Measurements from ENCODE around the gene SOX1. TPM values are rescaled to one million over a fixed set of nuclear protein-coding genes. Genes with fewer than 3 reads are reported as not detected.

Gene SOX1
- polyA plus RNA-seq, 2 of the 4 experiments (the other 2 are of a cell fraction): not detected

DNA sequence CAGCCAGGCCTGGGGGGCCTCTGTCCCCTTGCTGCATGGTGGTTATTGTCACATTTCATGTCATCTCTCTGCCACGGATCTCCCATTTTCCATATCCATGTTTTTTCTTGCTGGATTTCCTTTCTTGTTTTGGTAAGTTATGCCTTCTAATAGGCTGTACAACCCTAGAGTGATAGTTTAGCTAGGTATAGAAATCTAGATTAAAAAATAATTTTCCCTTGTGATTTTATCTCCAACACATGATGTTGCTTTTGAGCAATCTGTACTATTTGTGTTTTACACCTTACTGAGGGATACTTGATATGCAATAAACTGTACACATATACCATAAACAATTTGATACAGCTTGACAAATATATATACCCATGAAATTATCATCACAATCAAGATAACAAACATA, 17.0 kb downstream of the SOX1 start (continued):
- TF ChIP-seq, protein P1, sequence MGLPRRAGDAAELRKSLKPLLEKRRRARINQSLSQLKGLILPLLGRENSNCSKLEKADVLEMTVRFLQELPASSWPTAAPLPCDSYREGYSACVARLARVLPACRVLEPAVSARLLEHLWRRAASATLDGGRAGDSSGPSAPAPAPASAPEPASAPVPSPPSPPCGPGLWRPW (IDR thresholded peaks at IDR 0.05): no peak
- TF ChIP-seq RAD21 (conservative IDR thresholded peaks at IDR 0.05 in 1 of 2, IDR thresholded peaks at IDR 0.05 in 1 of 2): no peak
- no peak for TF ChIP-seq KDM5A (IDR thresholded peaks at IDR 0.05)
- TF ChIP-seq, protein P2, sequence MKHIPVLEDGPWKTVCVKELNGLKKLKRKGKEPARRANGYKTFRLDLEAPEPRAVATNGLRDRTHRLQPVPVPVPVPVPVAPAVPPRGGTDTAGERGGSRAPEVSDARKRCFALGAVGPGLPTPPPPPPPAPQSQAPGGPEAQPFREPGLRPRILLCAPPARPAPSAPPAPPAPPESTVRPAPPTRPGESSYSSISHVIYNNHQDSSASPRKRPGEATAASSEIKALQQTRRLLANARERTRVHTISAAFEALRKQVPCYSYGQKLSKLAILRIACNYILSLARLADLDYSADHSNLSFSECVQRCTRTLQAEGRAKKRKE (CRISPR knock-in tag; IDR thresholded peaks at IDR 0.05; ENCODE audit: low read depth): no peak
- TF ChIP-seq, protein P3, sequence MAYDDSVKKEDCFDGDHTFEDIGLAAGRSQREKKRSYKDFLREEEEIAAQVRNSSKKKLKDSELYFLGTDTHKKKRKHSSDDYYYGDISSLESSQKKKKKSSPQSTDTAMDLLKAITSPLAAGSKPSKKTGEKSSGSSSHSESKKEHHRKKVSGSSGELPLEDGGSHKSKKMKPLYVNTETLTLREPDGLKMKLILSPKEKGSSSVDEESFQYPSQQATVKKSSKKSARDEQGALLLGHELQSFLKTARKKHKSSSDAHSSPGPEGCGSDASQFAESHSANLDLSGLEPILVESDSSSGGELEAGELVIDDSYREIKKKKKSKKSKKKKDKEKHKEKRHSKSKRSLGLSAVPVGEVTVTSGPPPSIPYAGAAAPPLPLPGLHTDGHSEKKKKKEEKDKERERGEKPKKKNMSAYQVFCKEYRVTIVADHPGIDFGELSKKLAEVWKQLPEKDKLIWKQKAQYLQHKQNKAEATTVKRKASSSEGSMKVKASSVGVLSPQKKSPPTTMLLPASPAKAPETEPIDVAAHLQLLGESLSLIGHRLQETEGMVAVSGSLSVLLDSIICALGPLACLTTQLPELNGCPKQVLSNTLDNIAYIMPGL (CRISPR knock-in tag; IDR thresholded peaks at IDR 0.05; ENCODE audit: borderline replicate concordance): no peak

DNA sequence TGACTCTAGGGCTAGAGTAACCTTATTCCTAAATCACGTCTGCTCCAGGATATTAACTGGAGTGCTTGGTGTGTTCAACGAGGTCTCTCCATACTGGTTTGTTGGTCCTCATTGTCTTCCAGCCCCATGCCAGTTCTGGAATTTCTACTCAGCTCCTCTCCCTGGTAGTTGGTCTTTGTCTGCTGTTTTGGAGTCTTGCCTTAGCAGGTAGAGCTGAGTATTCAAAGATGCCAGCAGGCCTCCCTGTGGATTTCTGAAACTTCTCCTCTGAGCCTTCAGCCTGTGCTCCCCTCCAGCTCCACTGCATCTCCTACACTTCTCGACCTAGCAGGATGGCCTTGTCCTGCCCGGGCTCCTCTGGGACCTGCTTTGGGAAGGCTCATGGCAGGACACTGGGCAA, 25.5 kb downstream of the SOX1 start:
- ATAC-seq (no peak), FAIRE-seq (no peak), DNase-seq (ENCODE audit: low read depth in 1 of 2, low spot score in 1 of 2) (no peak)
- no peaks in the 10 kb centered on the region for H3K9me3 ChIP-seq
- no peak overlapping the region for H3K4me3 ChIP-seq
- H3K27ac ChIP-seq: no peak overlapping the region
- H3K4me2 ChIP-seq: no peak overlapping the region
- TF ChIP-seq JUN (IDR thresholded peaks at IDR 0.05) (no peak), HEYL (CRISPR knock-in tag; IDR thresholded peaks at IDR 0.05) (no peak), FOSB (CRISPR knock-in tag; IDR thresholded peaks at IDR 0.05) (no peak), POLR2A (IDR thresholded peaks at IDR 0.05; ENCODE audit: low read length) (no peak), HDAC2 (IDR thresholded peaks at IDR 0.05) (no peak), EHMT2 (IDR thresholded peaks at IDR 0.05; ENCODE audit: low read depth) (no peak), RAD21 (conservative IDR thresholded peaks at IDR 0.05 in 1 of 2, IDR thresholded peaks at IDR 0.05 in 1 of 2) (no peak)
- H3K4me1 ChIP-seq: no peaks in the 10 kb centered on the region
- ChIA-PET POLR2A (no interaction called here), CTCF (interaction anchor here (0.9 kb wide), 1 partner anchor 8 kb away, joined by 3 read pairs; no protein-coding TSS in a partner anchor)
- 6% methylated on average over 4 of the region's 4 CpGs for WGBS (ENCODE audit: missing lambda C conversion rate)

DNA sequence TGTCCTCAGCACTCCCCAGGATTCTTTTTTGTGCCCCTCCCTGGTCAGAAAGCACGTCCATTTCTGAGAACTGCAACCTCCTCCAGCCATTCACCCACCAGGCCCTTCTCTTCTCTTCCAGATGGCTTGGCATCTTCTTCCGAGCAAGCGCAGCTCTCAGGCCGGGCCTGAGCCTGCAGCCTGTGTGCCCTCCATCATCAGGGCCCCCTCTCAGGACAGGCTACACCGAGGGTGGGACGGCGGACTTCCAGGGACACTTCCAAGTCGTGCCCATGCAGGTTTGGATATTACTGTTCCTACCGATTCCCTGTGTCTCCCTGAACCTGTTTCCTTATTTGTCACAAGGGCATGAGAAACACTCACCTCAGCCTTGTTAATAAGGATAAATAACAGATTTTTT, 28.4 kb downstream of the SOX1 start:
- DNase-seq (ENCODE audit: low read depth in 1 of 2, low spot score in 1 of 2) (no peak), FAIRE-seq (no peak), ATAC-seq (no peak)
- 19% methylated on average over 9 of the region's 9 CpGs for WGBS (ENCODE audit: missing lambda C conversion rate)
- Histone ChIP-seq H3K4me3 (no peak overlapping the region), H3K4me1 (no peaks in the 10 kb centered on the region), H3K27ac (no peak overlapping the region), H3K9me3 (no peaks in the 10 kb centered on the region), H3K4me2 (no peak overlapping the region)
- CTCF ChIA-PET: no interaction called here
- TF ChIP-seq, protein P4, sequence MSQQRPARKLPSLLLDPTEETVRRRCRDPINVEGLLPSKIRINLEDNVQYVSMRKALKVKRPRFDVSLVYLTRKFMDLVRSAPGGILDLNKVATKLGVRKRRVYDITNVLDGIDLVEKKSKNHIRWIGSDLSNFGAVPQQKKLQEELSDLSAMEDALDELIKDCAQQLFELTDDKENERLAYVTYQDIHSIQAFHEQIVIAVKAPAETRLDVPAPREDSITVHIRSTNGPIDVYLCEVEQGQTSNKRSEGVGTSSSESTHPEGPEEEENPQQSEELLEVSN (IDR thresholded peaks at IDR 0.05; ENCODE audit: borderline replicate concordance, low read depth): no peak
- TF ChIP-seq ESRRA (IDR thresholded peaks at IDR 0.05; ENCODE audit: borderline replicate concordance, low read length) (no peak), EHMT2 (IDR thresholded peaks at IDR 0.05; ENCODE audit: low read depth) (no peak), NPAS2 (CRISPR knock-in tag; IDR thresholded peaks at IDR 0.05; ENCODE audit: borderline replicate concordance) (no peak), RNF2 (IDR thresholded peaks at IDR 0.05; ENCODE audit: borderline replicate concordance, low read depth) (no peak), NFE2L2 (conservative IDR thresholded peaks at IDR 0.05; ENCODE audit: low read length) (no peak), HEYL (CRISPR knock-in tag; IDR thresholded peaks at IDR 0.05) (no peak), SMC3 (IDR thresholded peaks at IDR 0.05) (no peak)
- TF ChIP-seq, protein P1 (IDR thresholded peaks at IDR 0.05): no peak
- TF ChIP-seq, protein P5, sequence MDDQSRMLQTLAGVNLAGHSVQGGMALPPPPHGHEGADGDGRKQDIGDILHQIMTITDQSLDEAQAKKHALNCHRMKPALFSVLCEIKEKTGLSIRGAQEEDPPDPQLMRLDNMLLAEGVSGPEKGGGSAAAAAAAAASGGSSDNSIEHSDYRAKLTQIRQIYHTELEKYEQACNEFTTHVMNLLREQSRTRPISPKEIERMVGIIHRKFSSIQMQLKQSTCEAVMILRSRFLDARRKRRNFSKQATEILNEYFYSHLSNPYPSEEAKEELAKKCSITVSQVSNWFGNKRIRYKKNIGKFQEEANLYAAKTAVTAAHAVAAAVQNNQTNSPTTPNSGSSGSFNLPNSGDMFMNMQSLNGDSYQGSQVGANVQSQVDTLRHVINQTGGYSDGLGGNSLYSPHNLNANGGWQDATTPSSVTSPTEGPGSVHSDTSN (IDR thresholded peaks at IDR 0.05): no peak
- TF ChIP-seq, protein P6, sequence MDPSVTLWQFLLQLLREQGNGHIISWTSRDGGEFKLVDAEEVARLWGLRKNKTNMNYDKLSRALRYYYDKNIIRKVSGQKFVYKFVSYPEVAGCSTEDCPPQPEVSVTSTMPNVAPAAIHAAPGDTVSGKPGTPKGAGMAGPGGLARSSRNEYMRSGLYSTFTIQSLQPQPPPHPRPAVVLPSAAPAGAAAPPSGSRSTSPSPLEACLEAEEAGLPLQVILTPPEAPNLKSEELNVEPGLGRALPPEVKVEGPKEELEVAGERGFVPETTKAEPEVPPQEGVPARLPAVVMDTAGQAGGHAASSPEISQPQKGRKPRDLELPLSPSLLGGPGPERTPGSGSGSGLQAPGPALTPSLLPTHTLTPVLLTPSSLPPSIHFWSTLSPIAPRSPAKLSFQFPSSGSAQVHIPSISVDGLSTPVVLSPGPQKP (IDR thresholded peaks at IDR 0.05; ENCODE audit: low read depth, low read length): no peak
- POLR2A ChIA-PET: no interaction called here
